Brain microvascular endothelial cell (primary cell): Measurements from ENCODE around the gene NXPE3.
A peak's percentile ranks its signal among the peaks of the same experiment; 100 is the strongest.
"Not testable (repeated sequence)": the region's sequence is repeated elsewhere in the genome, so short reads cannot be mapped to it uniquely, and the experiment has no call there.

Source experiments
- DNase-seq: peaks from one replicate; pipeline ENCODE4 v3.0.0-alpha.2; 2020
- H3K27ac ChIP-seq: fragments of 250-450 bp; sonication (Bioruptor Pico); 2 replicates; pipeline ENCODE4 v1.5.1; 2020; ENCODE audit warnings: mild to moderate bottlenecking, moderate library complexity
- H3K27me3 ChIP-seq: fragments of 250-450 bp; sonication (Bioruptor Pico); replicated peaks from 2 replicates; pipeline ENCODE4 v1.5.1; 2020; ENCODE audit warnings: mild to moderate bottlenecking
- H3K36me3 ChIP-seq: fragments of 250-450 bp; sonication (Bioruptor Pico); replicated peaks from 2 replicates; pipeline ENCODE4 v1.5.1; 2020; ENCODE audit warnings: mild to moderate bottlenecking
- H3K4me3 ChIP-seq: 2 replicates; pipeline ENCODE4 v1.5.1; 2011; ENCODE audit warnings: low read depth, mild to moderate bottlenecking, control low read depth, low read length, moderate library complexity
- CTCF ChIP-seq: IDR thresholded peaks from 2 replicates; pipeline ENCODE4 v1.5.1; 2011; ENCODE audit warnings: low read depth, mild to moderate bottlenecking, moderate library complexity, low read length, control low read depth, inconsistent platforms; ENCODE audit errors: missing control alignments
- in situ Hi-C: cut with HindIII; loops from 2 replicates; pipeline ENCODE4 v1.10.0; 2017; ENCODE audit warnings: low sequenced_read_pairs, low pct_ligation_motif_present

The NXPE3 gene

DNA sequence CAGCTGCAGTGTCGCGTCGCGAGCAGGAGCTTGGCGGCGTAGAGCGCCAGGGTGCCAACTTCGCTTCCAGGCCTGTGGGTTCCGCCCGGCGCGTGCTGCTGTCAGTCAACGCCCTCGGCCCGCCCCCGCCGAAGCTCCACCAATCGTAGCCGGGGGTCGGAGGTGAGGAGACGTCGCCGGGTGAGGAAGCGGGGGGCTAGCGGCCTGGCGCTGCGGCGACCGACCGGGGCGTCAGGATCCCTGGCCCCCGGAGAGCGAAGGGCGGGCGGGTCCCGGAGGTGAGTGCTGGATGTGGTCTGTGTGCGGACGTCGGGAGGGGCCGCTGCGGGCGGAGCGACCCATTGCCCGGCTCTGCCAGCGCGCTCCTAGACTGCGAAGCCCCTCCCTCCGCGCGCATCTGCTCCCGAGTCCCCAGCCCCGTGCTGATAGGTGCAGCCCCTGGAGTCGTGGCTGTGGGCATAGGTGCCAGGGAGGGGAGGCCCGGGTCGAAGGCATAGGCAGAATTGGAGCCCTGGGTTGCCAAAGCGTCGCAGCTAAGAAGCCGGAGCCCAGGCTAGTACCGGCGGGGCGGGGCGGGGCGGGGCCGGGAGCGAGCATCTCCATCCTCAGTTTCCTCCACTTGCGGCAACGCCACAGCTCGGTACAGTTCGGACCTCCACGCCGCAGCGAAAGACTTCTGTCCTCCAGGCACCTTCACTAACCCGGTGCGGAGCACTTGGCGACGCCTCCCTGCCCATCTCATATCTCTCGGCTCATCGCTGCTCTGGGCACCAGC lies at the start of gene NXPE3:
NXPE3 (plus strand) TSS at position 165 of the 775 bp plus-strand sequence. CDS start 6,386 bp downstream, outside the sequence.
- H3K27ac ChIP-seq, result peak within 1 kb of the TSS; percentile 34
- peaks cover 11% of the 10 kb centered on the region for H3K36me3 ChIP-seq
- DNase-seq, result peak; percentile 76
- TF ChIP-seq CTCF, result no peak
- in situ Hi-C loops, result no loop called here
- H3K27me3 ChIP-seq, result no peaks in the 10 kb centered on the region
- peak within 1 kb of the TSS; percentile 93 for H3K4me3 ChIP-seq

GRCh38 chr3:101729586-101729985 lies 49.4 kb upstream of the NXPE3 start:
- no peak for DNase-seq
- H3K27me3 ChIP-seq, result no peaks in the 10 kb centered on the region
- no peak for TF ChIP-seq CTCF
- no peak overlapping the region for H3K4me3 ChIP-seq
- in situ Hi-C loops, result no loop called here
- peaks cover 28% of the 10 kb centered on the region for H3K36me3 ChIP-seq
- no peak overlapping the region for H3K27ac ChIP-seq

- peaks cover 30% of the 10 kb centered on the region for H3K36me3 ChIP-seq
- no peak for DNase-seq
Measured at GRCh38 chr3:101730839-101731238, 48.2 kb upstream of the NXPE3 start.

GRCh38 chr3:101732240-101732641 lies 46.8 kb upstream of the NXPE3 start:
- H3K4me3 ChIP-seq, result no peak overlapping the region
- no peak for DNase-seq
- TF ChIP-seq CTCF, result no peak
- H3K27me3 ChIP-seq, result no peaks in the 10 kb centered on the region
- peaks cover 35% of the 10 kb centered on the region for H3K36me3 ChIP-seq
- in situ Hi-C loops, result no loop called here
- no peak overlapping the region for H3K27ac ChIP-seq

More at GRCh38 chr3:101730839-101731238, 48.2 kb upstream of the NXPE3 start:
- Histone ChIP-seq H3K27ac (no peak overlapping the region), H3K4me3 (no peak overlapping the region), H3K27me3 (no peaks in the 10 kb centered on the region)
- no peak for TF ChIP-seq CTCF
- in situ Hi-C loops, result no loop called here

GRCh38 chr3:101735833-101736232 lies 43.2 kb upstream of the NXPE3 start:
- Histone ChIP-seq H3K36me3 (peaks cover 29% of the 10 kb centered on the region), H3K27ac (no peak overlapping the region), H3K27me3 (no peaks in the 10 kb centered on the region), H3K4me3 (no peak overlapping the region)
- no peak for DNase-seq
- in situ Hi-C loops, result no loop called here
- no peak for TF ChIP-seq CTCF

- H3K4me3 ChIP-seq, DNase-seq, H3K27me3 ChIP-seq, H3K27ac ChIP-seq, in situ Hi-C loops, H3K36me3 ChIP-seq: not testable (repeated sequence)
Measured at GRCh38 chr3:101741914-101742313, 37.1 kb upstream of the NXPE3 start.
